ENCODE data around the gene PARP3. TPM values are rescaled to one million over a fixed set of nuclear protein-coding genes. Genes with fewer than 3 reads are reported as not detected.
"Not testable (repeated sequence)": the region's sequence is repeated elsewhere in the genome, so short reads cannot be mapped to it uniquely, and the experiment has no call there.

Gene PARP3
- 34.2 and 44.0 TPM in 2 replicates for total RNA-seq (2014; rRNA removed)
- 35.3 TPM for polyA plus RNA-seq (2012)

DNA sequence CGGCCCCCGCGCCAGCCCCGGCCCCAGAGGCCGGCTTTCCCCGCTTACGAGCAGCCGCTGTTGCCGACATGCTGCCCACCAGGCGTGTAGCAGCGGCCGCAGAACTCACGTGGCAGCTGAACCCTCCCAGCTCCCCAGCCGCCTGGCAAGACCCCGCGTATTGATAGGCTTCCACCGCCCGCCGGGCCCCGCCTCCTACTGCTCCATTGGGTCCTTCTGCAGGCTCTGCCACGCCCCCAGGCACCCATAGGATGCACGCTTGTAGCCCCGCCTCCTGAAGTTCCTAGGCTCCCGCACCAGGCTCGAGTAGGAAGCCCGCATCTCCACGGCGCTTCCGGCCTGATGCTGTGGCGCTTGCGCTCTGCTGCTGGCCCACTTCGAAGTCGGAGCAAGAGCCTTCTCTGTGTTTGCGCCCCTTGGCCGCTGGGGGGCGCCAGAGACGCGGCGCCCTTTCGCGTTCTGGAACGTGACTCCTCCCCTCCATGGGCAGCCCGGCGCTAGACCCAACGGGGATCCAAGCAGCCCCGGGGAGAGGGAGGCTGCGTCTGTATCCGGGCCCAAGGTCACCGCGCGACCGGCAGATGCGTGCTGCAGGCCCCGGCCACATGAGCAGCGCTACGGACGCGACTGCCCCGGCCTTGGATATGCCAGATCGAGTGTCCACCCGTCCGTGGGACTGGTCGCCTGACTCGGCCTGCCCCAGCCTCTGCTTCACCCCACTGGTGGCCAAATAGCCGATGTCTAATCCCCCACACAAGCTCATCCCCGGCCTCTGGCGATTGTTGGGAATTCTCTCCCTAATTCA, at the start of gene PARP3, which contains the start of gene RRP9:
Gene PARP3, plus strand, starts transcription at position 566 of the 805 bp plus-strand sequence. CDS start 993 bp downstream, outside the sequence.
Gene RRP9, minus strand, starts transcription at position 107 of the 805 bp plus-strand sequence. Its CDS starts 37 bp downstream, at position 70.
- peak; percentile 99 for DNase-seq (ENCODE audit: low read depth)

DNA sequence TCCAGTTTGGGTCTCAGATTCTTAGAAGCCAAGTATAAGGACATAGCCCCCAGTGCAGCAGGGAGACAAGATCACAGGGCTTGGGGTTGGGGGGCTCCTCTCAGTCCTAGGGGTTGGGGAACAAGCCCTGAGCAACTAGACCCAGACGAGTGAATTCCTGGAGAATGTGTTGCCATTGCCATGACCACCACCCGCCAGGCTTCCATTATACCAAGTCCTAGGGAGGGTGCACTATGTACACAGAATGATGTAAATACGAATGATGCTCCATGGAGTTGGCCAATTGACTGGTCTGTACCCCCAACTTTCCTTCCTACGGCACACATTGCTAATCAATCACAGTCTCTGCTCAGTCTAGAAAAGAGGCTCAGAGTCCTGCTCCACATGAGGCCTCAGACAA, 47.8 kb upstream of the PARP3 start:
- DNase-seq (ENCODE audit: low read depth) = no peak

DNA sequence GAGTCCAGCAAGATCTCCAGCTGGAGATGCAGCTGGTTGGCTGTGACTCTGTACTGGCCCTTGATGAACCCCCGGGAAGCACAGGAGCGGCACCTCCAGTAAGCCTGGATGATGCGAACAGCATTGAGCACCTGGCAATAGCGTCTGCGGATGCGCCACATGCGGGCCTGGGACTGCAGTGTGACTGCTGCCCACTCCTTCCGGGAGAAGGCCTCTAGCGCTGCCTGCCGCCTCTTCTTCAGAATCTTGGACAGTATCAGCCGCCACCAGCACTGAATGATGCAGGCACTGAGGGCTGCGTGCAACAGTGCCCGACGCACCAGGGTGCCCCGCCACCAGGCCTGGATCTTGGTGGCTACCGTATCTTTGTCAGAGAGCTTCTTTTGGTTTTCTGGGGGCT, 47.2 kb upstream of the PARP3 start:
- no peak for DNase-seq (ENCODE audit: low read depth)

DNA sequence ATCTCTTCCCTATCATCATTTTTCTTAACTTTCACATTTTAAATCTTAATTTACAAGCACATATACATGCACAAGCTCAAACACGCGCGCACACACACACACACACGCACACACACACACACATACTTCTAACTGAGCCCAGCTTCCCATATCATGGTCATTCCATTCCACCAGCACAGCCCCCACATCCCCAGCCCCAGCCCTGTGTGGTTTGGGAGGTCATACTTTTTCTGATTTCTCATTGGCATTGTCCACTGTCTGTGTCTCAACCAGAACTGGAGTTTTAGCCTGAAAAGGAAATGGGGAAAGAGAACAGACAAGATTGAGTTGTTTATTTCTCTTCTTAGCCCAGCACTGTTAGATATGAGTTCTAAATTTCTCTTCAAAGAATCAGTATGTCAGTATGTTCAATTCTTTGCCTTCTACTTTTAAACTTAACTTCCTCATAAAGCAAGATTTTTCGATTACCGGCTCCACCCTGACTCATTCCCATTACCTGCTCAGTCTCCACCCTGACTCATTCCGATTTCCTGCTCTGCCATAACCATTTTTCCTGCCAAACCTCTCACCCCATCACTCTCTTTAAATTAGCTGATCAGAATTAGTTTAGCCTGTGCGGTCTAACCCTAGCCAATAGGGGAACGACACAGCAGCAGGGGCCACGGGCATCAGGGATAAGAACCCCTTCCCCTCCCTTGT, 45.4 kb upstream of the PARP3 start:
- no peak for DNase-seq (ENCODE audit: low read depth)

DNA sequence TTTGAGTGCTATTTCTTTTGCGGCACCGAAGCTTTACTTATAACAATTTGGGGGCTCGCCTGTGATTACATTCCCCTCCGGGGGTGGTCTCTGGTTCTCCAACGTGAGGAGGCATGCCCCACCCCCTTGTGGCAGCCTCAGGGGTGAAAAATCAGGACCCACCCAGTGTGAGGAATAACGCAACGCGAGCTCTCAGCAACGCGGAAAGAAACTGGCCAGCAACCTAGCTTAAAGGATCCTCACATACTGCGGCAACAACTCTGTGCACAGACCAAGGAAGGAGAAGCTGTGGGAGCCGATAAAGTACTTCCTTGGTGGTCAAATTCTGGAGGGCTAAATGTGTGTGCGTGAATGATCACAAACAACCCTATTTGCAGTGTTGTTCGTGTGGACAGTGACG, 44.8 kb upstream of the PARP3 start:
- DNase-seq (ENCODE audit: low read depth) = no peak

DNA sequence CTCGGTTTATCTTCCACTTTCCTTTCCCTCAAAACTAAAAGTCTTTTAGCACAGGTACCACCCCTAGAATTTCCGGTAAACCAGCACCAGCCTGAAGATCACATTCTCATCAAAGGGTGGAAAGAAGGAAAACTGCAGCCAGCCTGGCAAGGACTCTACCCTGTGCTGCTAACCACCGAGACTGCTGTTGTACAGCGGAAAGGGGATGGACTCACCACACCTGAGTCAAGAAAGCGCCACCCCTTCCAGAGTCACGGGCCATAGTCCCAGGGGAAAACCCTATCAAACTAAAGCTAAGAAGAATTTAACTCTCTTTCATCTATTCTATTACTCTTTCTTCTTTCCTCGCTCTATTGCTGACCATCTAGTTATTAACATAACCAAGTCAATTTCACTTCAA, 42.1 kb upstream of the PARP3 start:
- not testable (repeated sequence) for DNase-seq (ENCODE audit: low read depth)

DNA sequence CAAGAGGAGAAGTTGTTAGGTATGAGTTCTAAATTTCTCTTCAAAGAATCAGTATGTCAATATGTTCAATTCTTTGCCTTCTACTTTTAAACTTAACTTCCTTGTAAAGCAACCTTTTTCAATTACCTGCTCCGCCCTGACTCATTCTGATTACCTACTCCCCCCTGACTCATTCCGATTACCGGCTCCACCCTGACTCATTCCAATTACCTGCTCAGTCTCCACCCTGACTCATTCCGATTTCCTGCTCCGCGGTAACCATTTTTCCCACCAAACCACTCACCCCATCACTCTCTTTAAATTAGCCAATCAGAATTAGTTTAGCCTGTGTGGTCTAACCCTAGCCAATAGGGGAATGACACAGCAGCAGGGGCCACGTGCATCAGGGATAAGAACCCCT, 39.8 kb upstream of the PARP3 start:
- DNase-seq (ENCODE audit: low read depth) = not testable (repeated sequence)

DNA sequence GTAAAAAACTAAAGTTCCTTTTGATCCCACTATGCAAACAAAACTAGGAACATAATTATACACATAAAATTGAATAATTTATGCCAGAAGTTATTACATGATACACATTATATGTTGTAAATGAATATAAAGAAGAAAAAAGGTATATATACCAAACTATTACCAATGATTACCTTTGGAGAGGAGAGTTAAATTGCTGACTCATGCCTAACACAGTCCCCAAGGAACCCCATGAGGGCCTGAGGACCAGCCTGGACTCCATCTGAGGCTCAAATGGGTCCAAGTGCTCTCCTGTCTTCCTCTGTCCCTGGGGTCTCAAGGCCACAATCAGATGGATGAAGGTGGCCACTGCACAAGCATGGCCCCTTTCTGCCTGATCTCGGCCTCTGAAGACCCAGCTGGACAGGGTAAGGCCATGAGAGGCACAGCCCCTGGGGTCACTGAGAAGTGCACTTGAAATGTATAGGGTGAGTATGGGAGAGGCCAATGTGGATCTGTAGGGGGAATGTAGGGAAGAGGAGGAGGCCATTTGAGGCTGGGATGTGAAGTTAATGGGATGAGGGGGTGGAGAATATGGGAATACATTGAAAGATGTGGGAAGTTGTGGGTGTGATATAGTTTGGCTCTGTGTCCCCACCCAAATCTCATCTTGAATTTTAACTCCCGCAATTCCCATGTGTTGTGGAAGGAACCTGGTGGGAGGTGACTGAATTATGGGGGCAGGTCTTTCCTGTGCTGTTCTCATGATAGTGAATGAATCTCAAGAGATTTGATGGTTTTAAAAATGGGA, 37.9 kb upstream of the PARP3 start:
- DNase-seq (ENCODE audit: low read depth) = no peak

DNA sequence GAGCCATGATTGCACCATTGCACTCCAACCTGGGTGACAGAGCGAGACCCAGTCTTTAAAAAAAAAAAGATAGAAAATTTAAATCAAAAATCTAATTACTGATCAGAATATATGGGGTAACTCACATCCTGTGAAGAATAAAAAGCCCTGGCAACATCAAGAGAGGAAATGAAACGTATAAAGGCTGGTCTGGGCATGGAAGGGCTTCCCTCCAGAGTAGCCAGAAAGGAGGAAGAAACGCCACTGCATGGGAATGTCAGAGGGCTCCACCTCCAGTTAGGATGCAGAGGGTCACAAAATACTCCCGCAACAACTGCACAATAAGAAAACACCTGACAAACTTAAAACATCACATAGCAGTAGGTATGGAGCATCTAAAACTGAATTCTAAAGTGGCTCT, 34.1 kb upstream of the PARP3 start:
- DNase-seq (ENCODE audit: low read depth) = no peak

DNA sequence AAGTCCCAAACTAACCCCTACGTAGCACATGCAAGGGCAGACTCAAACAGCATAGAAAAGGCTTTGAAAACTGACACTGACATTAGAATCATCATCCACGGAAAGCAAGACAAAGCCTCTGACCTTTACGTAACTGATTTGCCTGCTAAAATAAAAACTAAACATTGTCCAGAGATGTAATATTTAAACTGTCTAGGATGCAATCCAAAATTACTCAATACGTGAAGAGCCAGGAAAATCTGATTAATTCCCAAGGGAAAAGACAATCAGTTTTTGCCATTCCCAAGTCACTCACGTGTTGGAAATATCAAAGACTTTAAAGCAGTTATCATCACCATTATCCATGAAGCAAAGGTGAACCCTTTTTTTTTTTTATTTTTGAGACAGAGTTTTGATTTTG, 25.7 kb upstream of the PARP3 start:
- DNase-seq (ENCODE audit: low read depth) = no peak

DNA sequence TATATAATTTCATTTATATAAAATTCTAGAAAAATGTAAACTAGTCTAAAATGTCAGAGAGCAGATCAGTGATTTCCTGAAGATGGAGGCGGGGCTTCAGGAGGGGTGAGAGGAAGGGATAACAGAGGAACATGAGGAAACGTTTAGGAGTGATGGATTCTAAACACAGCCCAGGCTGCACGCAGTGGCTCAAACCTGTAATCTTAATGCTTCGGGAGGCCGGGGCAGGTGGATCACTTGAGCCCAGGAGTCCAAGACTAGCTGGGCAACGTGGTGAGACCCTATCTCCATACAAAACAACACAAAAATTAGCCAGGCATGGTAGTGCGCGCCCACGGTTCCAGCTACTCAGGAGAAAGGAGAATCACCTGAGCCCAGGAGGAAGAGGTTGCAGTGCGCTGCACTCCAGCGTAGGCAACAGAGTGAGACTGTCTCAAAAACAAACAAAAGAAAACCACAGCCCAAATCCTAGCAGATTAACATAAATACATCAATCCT, 21.0 kb upstream of the PARP3 start:
- no peak for DNase-seq (ENCODE audit: low read depth)

DNA sequence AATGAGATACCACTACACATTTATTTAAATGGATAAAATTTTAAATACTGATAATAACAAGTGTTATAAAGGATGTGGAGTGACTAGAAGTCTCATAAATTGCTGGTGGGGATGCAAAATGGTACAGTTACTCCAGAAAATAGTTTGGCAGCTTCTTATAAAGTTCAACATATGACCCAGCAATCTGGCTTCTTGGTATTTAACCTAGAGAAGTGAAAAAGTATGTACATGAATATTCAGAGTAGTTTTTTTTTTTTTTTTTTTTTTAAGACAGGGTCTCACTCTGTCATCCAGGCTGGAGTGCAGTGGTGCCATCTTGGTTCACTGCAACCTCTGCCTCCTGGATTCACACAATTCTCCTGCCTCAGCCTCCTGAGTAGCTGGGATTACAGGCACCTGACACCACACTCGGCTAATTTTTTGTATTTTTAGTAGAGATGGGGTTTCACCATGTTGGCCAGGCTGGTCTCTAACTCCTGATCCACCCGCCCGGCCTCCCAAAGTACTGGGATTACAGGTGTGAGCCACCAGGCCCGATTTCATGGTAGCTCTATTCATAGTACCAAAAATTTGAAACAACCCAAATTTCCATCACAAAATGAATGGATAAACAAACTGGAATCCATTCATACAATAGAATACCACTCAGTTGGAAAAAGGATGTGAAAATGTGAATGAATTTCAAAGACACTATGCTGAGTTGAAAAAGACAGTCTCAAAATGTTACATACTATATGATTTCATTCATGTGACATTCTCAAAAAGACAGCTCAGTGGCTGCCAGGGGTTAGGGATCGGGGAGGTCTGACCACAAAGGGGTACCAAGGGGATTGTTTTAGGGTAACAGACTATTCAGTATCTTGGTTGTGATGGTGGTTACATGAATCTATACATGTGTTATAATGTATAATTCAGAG, 14.8 kb upstream of the PARP3 start:
- DNase-seq (ENCODE audit: low read depth) = no peak

DNA sequence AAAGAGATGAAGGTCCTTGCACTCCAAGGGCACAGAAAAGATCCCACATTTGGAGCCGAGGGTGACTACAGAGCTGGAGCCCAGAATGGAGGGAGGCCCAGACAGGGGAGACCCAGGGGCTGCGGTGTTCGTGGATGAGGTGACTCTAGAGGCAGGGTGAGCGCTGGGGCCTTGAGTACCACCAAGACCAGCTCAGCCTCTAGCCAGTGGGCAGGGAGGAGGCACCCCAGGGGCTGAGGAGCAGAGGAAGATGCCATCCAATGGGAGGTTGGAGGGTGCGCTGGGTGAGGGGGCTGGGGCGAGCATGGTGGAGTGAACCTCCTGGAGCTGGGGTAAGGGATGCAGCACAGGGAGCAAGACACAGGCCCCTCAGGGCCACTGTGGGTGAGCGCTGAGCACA, 13.7 kb upstream of the PARP3 start:
- no peak for DNase-seq (ENCODE audit: low read depth)

DNA sequence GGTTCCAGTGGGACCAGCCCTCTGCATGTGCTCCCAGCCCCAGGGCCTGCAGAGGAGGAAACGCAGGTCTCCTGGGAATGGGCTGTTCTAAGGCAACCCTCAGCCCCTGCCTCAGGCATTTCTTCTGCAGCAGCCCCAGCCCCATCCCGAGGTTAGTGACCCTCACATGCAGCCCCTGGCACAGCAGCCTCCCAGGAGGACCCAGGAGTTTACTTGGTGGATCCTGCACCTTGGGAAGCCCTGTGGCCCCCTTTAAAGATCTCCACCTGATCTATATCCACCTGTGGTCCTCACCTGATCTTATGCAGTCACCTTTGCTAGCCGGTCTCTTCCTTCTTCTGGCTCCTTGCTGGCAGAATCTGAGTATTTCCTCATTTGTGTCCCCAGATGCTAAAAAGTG, 13.2 kb upstream of the PARP3 start:
- DNase-seq (ENCODE audit: low read depth) = not testable (repeated sequence)

DNA sequence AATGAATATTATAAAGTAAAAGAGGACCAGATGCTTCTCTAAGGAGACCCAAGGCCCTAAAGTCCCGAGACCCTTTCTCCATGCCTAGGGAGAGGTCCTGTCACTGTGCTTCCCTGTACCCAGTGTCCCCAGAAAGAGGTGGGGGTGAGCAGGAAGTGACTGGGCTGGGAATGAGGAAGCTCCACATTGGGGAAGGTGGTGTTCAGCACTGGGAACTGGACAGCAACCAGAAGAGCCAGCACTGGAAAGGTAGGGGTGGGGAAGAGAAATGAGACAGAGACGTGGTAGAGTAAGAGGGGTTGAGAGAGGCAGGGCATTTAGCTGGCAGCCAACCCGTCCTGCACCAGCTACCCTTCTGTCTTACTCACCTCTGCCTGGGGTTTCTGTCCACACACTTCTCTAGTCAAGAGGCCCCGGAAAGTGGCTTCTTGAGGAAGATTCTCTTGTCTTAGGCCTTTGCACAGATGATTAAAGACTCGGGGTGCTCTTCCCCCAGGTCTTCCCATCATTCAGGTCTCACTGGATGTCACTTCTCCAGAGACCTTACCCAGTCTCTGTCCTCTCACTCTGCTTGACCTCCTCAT, 12.7 kb upstream of the PARP3 start:
- no peak for DNase-seq (ENCODE audit: low read depth)

DNA sequence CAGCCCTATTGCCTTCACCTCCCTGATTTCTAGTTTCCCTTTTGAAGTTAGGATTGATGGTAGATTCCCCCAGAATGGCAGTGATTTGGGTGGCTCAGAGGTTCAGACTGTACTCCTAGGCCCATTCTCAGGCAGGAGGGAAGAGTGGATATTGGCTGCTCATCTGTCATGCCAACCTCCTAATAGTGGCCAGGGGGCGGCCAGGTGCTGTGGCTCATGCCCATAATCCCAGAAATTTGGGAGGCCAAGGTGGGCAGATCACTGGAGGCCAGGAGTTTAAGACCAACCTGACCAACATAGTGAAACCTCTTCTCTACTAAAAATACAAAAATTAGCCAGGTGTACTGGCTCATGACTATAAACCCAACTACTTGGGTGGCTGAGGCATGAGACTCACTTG, 11.7 kb upstream of the PARP3 start:
- DNase-seq (ENCODE audit: low read depth) = no peak

DNA sequence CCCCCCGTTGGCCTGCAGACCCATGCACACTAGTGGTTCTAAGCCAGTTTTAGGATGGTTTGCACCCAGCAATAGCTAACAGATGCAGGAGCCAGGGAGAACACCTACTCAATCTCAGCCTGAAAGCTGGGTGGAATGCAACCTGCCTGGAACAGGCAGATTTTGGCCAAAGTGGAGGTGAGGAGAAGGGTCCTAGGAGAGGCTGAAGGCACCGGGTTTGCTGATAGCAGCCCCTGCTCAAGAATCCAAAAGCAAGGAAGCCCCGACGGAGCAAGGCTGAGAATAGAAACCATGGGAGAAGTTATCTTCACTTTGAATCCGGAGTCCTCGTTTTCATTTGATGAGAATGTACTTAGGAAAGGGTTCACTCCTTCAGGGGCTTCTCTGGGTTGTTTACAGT, 10.4 kb upstream of the PARP3 start:
- no peak for DNase-seq (ENCODE audit: low read depth)

DNA sequence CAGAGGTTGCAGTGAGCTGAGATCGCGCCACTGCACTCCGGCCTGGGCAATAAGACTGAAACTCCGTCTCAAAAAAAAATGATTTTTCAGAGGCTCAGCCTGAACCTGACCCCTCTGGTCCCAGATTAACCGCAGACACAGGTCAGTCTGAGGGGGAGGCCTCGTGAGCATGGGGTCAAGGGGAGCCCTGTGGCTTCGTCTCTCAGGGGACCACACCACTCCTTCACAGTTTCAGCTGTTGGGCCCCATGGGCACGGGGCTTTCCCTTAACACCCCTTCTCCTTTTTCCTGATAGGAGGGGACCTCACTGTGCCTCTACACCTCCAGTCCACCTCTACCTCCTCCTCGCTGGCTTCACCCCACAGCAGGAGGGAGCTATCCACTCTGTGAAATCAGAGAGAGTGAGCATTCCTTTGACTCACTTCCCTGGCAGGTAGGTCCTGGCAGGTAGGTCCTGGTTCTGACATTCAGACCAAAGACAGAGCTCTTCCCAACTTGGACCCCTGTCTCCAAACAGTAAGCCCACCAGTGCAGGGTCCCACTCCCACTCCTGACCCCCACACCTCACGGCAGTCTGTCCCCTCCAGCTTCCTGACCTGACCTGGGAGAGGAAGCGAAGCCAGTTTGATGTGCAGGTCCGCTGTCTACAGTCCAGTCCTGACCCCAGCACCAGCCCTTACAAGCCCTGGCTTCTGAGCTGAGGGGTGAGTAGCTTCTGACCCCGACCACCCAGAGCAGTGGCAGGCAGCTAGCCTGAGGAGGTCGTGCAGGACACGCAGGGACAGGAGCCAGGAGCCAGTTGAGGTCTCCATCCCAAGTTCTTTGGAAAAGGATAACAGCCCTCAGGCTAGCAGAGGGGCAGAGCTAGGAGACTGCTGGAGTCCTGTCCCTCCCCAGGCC, 9.4 kb upstream of the PARP3 start:
- no peak for DNase-seq (ENCODE audit: low read depth)

DNA sequence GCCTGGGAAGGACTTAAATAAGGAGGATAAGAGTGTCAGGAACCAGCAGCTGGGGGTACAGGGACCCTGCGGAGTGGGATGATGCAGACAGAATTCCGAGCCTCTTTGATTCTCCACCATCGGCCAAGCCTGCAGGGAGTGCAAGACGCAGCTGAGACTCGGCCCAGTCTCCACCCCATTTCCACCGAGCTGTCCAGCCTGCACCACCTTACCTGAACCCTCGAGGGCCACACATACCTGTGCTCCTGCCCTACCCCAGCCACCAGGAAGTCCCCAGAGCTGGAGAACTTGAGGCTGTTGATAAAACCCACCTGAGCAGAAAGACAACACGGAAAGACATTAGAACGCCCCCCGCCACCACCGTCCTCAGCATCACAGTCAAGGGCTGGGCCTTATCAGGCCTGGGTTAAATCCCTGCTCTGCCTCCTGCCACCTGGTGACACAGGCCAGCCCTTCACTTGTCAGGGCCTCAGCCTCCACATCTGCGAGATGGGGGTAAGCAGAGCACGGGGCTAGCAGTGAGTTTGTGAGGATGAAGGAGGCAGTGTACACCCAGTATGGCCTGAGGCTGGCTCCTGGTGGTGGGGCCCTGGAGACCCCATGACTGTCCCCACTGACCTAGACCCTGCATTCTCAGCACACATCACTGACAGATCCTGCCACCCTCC, 8.6 kb upstream of the PARP3 start:
- no peak for DNase-seq (ENCODE audit: low read depth)
